CD1c-positive myeloid dendritic cell (primary cell): ENCODE results near the gene COL27A1.
"Not testable (repeated sequence)": the region's sequence is repeated elsewhere in the genome, so short reads cannot be mapped to it uniquely, and the experiment has no call there.

Experiments
- DNase-seq: peaks from one replicate; pipeline ENCODE4 v3.0.0-alpha.2; 2016; ENCODE audit errors: extremely low spot score

Gene COL27A1

GRCh38 chr9:114308361-114308950, 153.1 kb downstream of the COL27A1 start:
- DNase-seq: no peak

GRCh38 chr9:114309096-114309495, 153.8 kb downstream of the COL27A1 start:
- DNase-seq: no peak

GRCh38 chr9:114310471-114311450, 155.4 kb downstream of the COL27A1 start:
- DNase-seq: no peak

GRCh38 chr9:114311571-114312512, 156.5 kb downstream of the COL27A1 start:
- DNase-seq: no peak

GRCh38 chr9:114312513-114312875, 157.2 kb downstream of the COL27A1 start:
- DNase-seq: no peak

- no peak for DNase-seq
Observed at GRCh38 chr9:114313186-114313585, 157.8 kb downstream of the COL27A1 start.

GRCh38 chr9:114314256-114314867, 159.0 kb downstream of the COL27A1 start:
- no peak for DNase-seq

- no peak for DNase-seq
Observed at GRCh38 chr9:114314881-114315722, 159.8 kb downstream of the COL27A1 start.

- peak; percentile 63 for DNase-seq
Observed at GRCh38 chr9:114315723-114316363, 160.5 kb downstream of the COL27A1 start.

- no peak for DNase-seq
Observed at GRCh38 chr9:114316605-114317230, 161.4 kb downstream of the COL27A1 start.

GRCh38 chr9:114317665-114318357, 162.5 kb downstream of the COL27A1 start:
- DNase-seq: peak; percentile 53

GRCh38 chr9:114318416-114318815, 163.1 kb downstream of the COL27A1 start:
- DNase-seq: no peak

GRCh38 chr9:114319147-114319546, 163.8 kb downstream of the COL27A1 start:
- DNase-seq: no peak

GRCh38 chr9:114320710-114321109, 165.4 kb downstream of the COL27A1 start:
- not testable (repeated sequence) for DNase-seq

GRCh38 chr9:114321759-114322158, 166.4 kb downstream of the COL27A1 start:
- DNase-seq: no peak

GRCh38 chr9:114322160-114322818, 167.0 kb downstream of the COL27A1 start:
- DNase-seq: not testable (repeated sequence)

GRCh38 chr9:114322831-114323531, 167.6 kb downstream of the COL27A1 start, which contains the start of gene ORM1:
ORM1 (plus strand) TSS chr9:114323098; CDS start chr9:114323134, 36 bp downstream.
- not testable (repeated sequence) for DNase-seq

- DNase-seq: not testable (repeated sequence)
Observed at GRCh38 chr9:114323849-114324248, 168.5 kb downstream of the COL27A1 start.
